BJ (cell line): ENCODE results near the gene EXOC3. TPM values are rescaled to one million over a fixed set of nuclear protein-coding genes. Genes with fewer than 3 reads are reported as not detected.
"Not testable (repeated sequence)": the region's sequence is repeated elsewhere in the genome, so short reads cannot be mapped to it uniquely, and the experiment has no call there.

Experiments
- CTCF ChIA-PET: fragments of 350-600 bp; formaldehyde crosslinking; extraction: SDS; loops from one replicate; lab custom pipeline; 2021; ENCODE audit warnings: antibody characterized with exemption, inconsistent platforms; lab: Yijun Ruan, JAX
- POLR2A ChIA-PET: fragments of 300-600 bp; sonication (Branson Sonifier 250); formaldehyde crosslinking; extraction: SDS; loops from one replicate; lab custom pipeline; 2021; ENCODE audit warnings: antibody characterized with exemption; lab: Charles Lee
- DNase-seq: peaks from one replicate; pipeline ENCODE4 v3.0.0-alpha.2; 2011; ENCODE audit warnings: low read depth
- H3K27me3 ChIP-seq: 2 replicates; pipeline ENCODE4 v1.6.0; 2011; ENCODE audit warnings: low read length; ENCODE audit not compliant: control insufficient read depth, insufficient read depth
- H3K36me3 ChIP-seq: 2 replicates; pipeline ENCODE4 v1.5.1; 2011; ENCODE audit warnings: low read length; ENCODE audit not compliant: control insufficient read depth, insufficient read depth
- H3K4me3 ChIP-seq: 2 replicates; pipeline ENCODE4 v1.5.1; 2011; ENCODE audit warnings: low read depth, mild to moderate bottlenecking, control low read depth, low read length
- polyA plus RNA-seq: library from polyadenylated mRNA; depleted of rRNA; stranded (reverse); fragments of >200 nt; gene quantifications from 2 replicates; pipeline ENCODE4 v1.2.3, GENCODE V29; 2011
- TF ChIP-seq, protein P1 (sequence below): IDR thresholded peaks from 2 replicates; pipeline ENCODE4 v1.5.1; 2011; ENCODE audit warnings: low read depth, mild to moderate bottlenecking, control low read depth, inconsistent platforms, low read length, moderate library complexity; ENCODE audit not compliant: insufficient read depth

The EXOC3 gene
- polyA plus RNA-seq, 1 experiment: 32.1 TPM

GRCh38 chr5:483011-483410 lies 40.0 kb downstream of the EXOC3 start:
- Histone ChIP-seq H3K4me3 (no peak overlapping the region), H3K27me3 (no peaks in the 10 kb centered on the region), H3K36me3 (no peaks in the 10 kb centered on the region)
- ChIA-PET CTCF (no interaction called here), POLR2A (no interaction called here)
- no peak for DNase-seq
- TF ChIP-seq, protein P1, sequence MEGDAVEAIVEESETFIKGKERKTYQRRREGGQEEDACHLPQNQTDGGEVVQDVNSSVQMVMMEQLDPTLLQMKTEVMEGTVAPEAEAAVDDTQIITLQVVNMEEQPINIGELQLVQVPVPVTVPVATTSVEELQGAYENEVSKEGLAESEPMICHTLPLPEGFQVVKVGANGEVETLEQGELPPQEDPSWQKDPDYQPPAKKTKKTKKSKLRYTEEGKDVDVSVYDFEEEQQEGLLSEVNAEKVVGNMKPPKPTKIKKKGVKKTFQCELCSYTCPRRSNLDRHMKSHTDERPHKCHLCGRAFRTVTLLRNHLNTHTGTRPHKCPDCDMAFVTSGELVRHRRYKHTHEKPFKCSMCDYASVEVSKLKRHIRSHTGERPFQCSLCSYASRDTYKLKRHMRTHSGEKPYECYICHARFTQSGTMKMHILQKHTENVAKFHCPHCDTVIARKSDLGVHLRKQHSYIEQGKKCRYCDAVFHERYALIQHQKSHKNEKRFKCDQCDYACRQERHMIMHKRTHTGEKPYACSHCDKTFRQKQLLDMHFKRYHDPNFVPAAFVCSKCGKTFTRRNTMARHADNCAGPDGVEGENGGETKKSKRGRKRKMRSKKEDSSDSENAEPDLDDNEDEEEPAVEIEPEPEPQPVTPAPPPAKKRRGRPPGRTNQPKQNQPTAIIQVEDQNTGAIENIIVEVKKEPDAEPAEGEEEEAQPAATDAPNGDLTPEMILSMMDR: no peak

DNA sequence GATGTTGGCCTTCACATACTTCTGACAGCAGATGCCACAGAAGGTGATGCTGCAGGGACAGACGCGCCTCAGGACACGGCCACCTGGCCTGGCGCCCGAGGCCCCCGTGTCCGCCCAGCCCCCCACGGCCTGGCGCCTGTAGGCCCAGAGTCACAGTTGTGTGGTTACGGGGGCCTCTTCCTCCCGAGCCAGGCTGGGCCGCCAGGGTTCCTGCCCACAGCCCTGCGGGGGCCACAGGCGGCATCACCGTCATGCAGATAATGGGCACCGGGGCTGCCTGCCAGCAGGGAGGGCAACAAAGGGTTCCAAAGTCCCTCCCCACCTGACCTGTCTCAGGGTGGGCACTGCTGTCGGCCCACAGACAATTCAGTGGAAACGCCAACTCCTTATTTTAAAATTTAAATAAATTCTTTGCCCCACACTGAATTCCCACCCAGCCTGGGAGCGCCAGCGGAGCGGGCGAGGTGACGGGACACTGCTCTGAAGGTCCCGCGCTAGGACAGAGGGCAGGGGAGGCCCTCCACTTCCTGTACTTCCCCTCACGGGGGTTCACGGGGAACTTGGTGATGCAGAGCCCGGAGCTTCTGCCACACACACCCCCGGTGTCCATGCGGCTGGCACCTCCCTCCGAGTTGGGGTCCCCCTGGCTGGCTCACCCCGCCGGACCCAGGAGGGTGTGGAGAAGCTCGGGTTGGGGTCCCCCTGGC lies 40.6 kb downstream of the EXOC3 start:
- Histone ChIP-seq H3K36me3 (no peaks in the 10 kb centered on the region), H3K4me3 (no peak overlapping the region), H3K27me3 (no peaks in the 10 kb centered on the region)
- no peak for DNase-seq
- TF ChIP-seq, protein P1: no peak
- ChIA-PET POLR2A (no interaction called here), CTCF (no interaction called here)

- Histone ChIP-seq H3K4me3 (no peak overlapping the region), H3K36me3 (no peaks in the 10 kb centered on the region), H3K27me3 (no peaks in the 10 kb centered on the region)
- TF ChIP-seq, protein P1: no peak
- DNase-seq: no peak
- ChIA-PET CTCF (no interaction called here), POLR2A (no interaction called here)
Measured at GRCh38 chr5:484556-484955, 41.6 kb downstream of the EXOC3 start.

- ChIA-PET CTCF (no interaction called here), POLR2A (no interaction called here)
- Histone ChIP-seq H3K4me3 (no peak overlapping the region), H3K27me3 (no peaks in the 10 kb centered on the region), H3K36me3 (no peaks in the 10 kb centered on the region)
- DNase-seq: no peak
- TF ChIP-seq, protein P1: no peak
Measured at GRCh38 chr5:485113-485945, 42.4 kb downstream of the EXOC3 start.

GRCh38 chr5:485946-486491 lies 43.0 kb downstream of the EXOC3 start:
- TF ChIP-seq, protein P1: no peak
- Histone ChIP-seq H3K27me3 (no peaks in the 10 kb centered on the region; the same call in 1 of the 2 replicates), H3K36me3 (no peaks in the 10 kb centered on the region), H3K4me3 (no peak overlapping the region)
- CTCF ChIA-PET: no interaction called here
- no peak for DNase-seq
- POLR2A ChIA-PET: no interaction called here

DNA sequence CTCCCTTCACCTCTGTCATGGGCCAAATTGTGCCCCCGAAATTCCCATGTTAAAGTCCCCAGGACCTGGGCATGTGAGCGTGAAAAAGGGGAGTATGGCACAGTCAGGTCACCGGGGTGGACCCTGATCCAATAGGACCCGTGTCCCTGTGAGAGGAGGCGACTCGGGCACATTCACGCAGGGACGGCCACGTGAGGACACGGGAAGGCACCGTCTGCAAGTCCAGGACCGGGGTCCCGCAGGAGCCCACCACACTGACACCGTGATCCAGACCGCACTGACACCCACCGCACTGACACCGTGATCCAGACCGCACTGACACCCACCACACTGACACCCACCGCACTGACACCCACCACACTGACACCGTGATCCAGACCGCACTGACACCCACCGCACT lies 43.6 kb downstream of the EXOC3 start:
- CTCF ChIA-PET, H3K36me3 ChIP-seq, POLR2A ChIA-PET, DNase-seq, H3K27me3 ChIP-seq, H3K4me3 ChIP-seq: not testable (repeated sequence)
